DMS153 treated with DMSO at 0.1 percent for 48 hours (cell line): ENCODE data around the gene ADCY2.

ENCODE experiments used
- DNase-seq: peaks from one replicate; lab custom pipeline; 2025; ENCODE audit not compliant: unreplicated experiment; lab: John Stamatoyannopoulos, UW

The ADCY2 gene

DNA sequence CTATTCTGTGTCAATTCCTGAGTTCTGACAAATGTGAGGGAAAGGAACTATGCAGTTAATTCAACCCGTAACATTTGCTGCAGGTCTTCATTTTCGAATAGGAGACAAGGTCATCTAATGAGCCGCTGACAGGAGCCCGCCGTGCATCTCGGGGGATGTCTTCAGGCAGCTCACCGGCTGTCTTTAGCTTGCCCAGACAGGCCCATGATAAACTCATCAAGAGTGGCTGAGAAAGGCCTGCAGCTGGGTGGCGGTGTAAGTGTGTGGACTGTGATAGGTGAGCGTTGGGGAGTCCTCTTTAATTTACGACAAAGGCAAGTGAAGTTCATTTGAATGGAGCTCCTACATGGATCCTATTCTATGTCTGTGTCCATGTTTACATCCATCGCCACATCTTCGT, 190.5 kb downstream of the ADCY2 start:
- no peak for DNase-seq

DNA sequence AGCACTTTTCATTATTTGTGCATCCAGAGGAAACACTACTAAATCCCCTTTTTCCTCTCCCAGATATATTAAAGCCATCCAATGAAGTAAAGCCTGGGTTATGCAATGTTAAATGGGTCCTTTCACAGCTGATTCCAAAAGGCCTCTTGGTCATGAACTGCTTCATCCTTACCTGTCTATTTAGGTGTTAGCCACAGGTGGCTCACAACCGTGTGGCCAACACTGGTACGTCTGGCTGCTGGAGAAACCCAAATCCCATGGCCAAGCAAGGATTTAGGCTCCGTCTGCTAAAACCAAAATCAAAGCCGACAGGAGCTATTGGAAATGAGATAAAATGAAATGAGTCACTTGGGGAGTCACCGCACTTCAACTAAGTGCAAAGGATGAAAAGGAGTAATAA, 193.9 kb downstream of the ADCY2 start:
- DNase-seq: no peak

DNA sequence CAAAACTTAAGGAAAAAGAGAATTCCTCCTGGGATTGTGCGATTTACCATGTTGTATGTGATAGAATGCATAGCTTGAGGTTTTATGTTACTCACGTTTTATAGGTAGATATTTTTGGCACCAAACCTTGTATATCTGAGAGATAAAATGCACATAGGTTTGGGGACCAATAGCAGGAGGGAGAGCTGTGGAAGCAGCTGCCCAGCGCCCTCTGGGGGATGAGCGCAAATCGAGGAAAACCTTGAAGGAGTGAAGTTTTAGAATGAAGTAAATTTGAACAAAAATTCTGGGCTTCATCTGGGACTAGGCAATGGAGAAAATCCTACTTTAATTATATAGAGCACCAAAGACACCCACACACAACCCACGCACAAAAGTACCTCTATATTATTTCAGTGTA, 197.0 kb downstream of the ADCY2 start:
- DNase-seq: no peak

DNA sequence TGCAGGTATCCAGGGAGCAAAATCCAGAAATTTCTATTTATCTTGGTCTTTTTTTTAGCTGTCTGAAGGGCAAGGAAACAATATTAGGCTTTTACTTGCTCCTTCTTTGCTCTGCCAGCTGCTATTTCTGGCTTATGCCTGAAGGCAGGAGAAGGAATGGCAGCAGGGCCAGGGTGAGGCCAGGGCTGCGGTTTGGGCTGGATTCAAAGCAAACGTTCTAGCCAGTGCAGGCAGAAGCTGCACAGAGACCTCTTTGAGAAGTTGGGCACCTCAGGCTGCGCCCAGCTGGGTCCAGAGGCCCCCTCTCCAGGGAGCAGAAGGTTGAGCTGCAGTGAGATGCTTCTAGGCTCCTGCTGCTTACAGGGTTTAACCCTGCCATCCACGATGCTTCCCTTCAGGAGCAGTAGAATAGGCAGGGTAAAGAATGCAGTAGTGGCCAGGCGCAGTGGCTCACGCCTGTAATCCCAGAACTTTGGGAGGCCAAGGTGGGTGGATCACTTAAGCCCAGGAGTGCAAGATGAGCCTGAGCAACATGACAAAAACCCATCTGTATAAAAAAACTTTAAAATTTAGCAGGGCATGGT, 201.2 kb downstream of the ADCY2 start:
- no peak for DNase-seq

DNA sequence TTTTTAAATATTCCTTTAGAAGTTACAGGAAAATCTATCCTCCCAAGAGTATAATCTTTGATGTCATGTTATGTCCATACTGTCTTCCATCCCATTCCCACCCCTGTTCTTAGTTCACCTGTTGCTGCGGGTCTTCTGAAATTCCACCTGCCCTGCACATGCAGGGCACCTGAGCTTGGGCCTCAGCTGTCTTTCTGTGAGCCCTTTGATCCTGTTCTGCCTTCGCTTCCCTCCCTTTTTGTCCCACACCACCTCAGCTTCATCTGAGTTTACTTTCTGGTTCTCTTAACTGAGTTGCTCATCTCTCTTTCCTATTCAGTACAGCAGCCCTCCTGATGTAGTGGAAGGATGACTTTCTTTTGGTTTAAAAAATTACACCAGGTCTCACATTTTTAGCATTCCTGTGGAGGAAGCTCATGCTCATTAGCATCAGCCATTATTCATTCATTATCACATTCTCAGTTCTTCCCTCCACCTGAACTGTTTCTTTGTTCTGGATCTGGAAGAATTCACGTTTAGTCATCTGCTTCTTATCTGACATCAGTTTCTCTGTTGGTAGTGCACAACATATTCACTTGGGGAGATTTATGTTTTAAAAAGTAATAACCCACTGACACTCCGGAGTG, 211.0 kb downstream of the ADCY2 start:
- DNase-seq: no peak

DNA sequence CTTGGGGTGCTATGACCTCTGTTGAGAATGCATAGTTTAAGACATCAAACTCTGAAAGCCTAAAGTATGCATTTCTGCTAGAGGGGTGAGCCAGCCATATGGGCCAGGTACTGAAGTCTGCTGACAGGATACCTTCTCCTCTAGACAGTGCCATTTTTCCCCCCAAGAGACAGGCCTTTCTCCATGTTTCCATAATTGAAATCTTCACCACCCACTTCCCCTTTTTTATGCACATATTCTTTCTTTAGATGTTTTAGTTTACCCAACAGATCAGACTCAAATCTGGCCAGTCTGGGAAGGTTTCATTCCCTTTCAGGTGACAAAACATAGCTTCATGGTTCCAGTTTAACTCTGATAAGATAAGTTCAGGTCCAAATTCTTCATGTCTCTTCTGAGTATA, 212.8 kb downstream of the ADCY2 start:
- no peak for DNase-seq

DNA sequence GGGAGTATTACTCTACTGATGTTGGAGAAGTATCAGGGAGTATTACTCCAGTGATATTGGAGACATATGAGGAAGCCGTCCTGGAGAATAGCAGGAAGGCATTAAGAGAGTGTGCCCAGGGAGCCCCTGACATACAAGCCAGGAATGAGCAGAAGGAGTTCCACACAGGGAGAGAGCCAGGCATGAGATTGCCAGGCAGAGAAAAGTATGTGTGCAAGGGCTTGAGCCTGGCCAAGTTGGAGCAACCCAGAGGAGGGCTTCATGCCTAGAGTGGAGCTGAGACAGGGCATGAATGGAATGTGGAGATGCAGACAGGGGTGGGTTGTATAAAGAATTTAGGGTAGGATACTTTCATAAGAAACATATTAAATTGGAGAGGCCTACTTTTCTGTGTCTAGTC, 213.8 kb downstream of the ADCY2 start:
- DNase-seq: no peak

DNA sequence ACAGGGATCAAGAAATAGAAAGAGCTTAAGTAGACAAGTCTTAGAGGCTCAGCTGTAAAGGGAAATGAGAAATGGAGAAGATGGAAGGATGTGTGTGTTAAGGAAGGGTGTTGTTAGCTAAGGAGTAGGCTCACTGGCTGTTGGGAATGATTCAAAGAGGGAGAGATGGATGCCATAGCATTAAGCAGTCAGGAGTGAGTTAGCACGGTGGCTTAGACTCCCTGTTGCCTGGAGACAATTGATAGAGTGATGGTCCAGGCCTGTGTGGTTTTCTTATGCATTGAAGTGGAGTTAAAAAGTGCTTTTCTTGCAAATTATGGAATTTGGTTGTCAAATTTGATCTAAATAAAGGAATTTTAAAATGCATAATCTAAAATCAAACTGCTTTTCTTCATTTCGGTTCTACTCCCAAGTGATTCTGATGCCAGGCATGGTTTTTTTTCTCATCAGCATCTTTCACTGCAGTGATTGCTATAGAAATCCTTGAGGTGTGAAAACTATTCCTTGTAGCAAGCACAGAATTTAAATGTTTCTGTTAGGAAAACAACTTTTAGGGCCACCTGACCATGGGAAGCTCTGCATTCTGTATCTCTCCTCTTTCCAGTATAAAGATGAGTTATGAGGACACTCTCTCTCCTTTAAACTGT, 214.7 kb downstream of the ADCY2 start:
- no peak for DNase-seq

DNA sequence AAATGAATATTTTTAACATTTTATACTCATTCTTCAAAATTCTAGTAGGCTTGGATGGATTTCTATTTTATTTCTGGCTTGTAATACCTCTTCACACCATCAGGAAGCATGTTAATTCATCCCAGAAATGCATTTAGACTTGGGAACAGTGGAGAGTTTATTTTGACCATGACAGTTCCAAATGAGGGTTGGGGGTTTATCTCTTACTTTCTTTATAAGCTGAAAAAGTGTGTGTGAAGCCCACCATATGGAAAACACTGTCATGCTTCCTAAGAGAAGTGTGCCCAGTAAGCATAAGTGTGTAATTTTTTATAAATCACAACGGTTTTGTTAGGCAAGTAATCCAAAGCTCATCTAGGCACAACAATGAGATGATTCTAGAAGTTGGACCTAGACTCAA, 215.6 kb downstream of the ADCY2 start:
- DNase-seq: no peak

DNA sequence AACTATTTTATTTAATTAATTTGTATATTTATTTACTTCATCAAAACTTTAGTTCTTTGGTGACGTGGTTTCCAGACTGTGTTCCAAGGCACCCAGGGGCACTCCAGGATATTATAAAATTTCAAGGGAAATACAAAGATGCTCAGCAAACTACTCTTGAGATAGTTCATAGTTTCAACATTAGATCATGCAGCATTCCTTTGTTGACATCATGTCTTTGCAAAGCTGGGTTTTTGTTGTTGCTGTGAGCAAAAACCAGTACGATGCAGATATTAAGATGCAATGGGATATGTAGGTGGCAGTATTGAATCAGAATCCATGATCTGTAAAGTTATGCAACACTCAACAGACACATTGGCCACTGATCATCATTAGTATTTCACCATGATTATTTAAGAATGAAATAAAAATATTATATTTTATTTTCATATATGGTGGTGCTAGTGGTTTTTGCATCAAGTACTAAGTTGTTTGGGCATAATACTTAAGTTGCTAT, 219.7 kb downstream of the ADCY2 start:
- DNase-seq: no peak

DNA sequence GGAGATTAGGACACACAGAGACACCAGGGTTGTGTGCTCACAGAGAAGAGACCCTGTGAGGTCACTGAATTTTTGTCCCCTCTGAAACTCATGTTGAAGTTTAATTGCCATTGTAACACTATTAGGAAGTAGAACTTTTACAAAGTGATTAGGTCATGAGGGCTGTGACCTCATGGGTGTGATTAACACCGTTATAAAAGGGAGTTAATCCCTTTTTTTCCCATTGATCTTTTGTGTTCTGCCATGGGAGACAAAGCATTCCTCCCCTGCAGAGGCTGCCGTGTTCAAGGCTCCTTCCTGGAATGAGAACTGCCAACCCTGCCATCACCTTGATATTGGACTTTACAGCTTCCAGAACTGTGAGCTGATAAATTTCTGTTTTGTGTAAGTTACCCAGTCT, 221.0 kb downstream of the ADCY2 start:
- no peak for DNase-seq

DNA sequence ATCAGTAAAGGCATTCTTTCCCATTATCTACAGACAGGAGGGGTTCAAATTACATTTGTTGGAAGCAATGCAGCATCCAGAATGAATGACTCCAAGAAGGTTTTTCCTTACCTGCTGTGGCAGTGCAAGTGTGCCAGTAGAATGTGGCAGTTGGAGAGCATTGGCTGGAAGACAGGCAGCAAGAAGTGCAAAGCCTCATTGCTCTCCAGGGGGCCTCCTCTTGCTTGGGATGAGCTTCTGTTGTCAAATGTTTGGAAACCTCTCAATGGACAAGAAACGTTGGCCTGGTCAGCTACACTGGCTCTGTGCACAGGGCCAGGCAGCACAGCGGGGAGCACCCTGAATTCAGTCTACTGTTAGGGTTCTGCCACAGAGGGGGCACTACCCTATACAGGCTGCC, 226.6 kb downstream of the ADCY2 start:
- no peak for DNase-seq

DNA sequence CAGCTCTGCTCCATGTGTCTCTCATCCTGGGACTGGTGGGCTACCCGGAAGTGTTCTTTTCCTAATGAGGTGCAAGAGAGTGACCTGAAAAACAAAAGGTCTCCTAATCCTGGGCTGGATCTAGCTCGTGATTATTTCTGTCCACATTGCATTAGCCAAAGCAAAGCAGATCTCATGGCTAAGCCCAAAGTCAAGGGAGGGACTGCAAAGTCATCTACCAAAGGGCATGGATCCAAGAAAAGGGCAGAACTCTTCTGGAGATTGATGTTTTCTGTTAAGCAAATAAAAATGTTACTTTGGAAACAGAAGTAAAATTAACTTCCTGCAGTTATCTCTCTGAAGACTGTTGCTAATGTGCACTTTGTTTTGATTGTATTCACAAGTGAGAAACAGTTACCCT, 229.8 kb downstream of the ADCY2 start:
- no peak for DNase-seq

DNA sequence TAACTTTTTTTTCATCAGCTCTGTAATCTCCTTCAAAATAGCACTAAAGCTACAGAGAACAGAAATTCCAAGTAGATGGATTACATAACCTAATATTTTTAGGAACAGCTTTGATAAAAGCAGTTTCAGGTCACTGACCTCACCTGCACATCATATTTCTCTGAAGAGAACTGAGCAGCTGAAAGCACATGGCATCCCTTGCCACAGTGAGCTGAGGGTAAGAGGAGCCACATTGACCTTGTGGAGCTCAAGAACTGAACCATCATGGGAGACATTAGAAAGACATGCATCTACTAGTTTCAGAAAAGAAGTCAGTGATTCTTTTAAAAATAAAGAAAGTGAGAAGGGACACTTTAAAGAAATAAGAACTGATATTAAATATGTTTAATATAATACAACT, 232.3 kb downstream of the ADCY2 start:
- no peak for DNase-seq

DNA sequence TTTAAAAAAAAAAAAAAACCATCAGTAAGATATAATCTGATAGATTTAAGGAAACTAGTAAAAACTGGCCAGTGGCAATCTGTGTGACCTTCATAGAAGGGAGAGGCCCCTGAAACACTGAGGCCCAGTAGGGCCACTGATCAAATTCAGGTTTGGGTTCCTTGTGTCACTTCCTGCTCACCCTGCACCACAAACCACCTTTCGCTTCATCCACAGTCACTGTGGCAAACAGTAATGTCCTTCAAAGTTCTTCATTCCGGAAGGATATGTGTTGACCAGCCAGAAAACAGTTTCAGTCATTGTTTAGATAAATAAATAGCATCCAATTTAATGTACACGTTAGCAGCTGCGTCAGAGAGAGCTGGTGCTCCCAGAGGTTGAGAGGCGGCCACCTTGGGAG, 232.9 kb downstream of the ADCY2 start:
- DNase-seq: no peak

DNA sequence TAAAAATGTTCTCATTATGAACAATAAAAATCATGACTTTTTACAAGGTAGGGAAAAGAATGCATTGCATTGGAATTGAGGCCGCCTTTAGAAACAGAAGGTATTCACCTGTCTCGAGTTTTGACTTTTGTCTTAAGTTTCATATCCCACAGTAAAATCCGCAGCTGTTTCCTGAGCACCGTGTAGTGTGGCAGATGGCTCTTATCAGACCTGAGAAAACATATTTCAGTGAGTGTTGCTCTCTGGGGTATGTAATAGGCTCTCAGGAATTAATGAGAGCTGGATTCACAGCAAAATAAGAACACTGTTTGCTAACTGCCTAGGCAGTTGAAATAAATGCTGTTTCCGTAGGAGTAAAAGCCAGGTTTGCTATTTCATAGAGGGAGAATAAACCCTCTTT, 233.6 kb downstream of the ADCY2 start:
- DNase-seq: peak; percentile 75

DNA sequence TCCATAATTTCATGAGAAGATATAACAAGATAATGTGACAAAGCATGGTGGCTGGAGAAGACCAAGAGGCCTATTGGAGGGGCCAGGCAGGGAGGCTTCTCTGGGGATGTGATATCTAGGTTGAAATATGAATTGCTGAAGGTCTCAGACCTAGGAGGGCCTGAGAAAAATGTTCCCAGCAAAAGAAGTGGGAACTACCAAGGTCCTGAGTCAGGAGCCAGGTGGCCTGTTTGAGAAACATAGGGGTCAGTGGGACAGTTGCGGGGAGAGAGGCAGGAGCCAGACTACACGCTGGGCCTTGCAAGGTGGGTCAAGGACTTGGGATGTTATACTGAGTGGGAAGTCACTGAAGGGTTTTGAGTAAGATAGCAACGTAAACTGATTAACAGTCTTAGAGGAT, 238.9 kb downstream of the ADCY2 start:
- DNase-seq: no peak

DNA sequence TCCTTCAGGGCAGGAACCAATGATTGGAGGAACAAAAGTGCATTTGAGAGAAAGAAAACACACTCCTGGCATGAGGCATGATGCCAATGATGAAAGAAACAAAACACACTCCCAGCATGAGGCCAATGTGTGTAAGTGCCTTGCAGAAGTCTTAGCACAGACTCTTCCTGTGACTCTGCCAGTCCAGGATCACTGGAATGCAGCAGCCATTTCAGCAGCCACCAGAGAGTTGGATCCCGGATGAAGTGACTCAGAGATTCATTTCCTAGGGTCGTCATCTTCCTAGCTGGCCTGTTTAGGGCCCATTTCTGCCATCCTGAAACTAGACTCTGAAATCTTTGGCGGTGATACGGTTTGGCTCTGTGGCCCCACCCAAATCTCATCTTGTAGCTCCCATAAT, 242.5 kb downstream of the ADCY2 start:
- DNase-seq: no peak

DNA sequence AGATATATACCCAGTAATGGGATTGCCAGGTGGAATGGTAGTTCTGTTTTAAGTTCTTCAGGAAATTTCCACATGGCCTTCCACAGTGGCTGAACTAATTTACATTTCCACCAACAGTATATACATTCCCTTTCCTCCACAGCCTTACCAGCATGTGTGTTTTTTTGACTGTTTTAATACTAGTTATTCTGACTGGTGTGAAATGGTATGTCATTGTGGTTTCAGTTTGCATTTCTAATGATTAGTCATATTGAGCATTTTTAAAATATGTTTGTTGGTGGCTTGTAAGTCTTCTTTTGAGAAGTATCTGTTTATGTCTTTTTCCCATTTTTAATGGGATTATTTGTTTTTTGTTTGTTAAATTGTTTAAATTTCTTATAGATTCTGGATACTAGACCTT, 246.1 kb downstream of the ADCY2 start:
- no peak for DNase-seq

DNA sequence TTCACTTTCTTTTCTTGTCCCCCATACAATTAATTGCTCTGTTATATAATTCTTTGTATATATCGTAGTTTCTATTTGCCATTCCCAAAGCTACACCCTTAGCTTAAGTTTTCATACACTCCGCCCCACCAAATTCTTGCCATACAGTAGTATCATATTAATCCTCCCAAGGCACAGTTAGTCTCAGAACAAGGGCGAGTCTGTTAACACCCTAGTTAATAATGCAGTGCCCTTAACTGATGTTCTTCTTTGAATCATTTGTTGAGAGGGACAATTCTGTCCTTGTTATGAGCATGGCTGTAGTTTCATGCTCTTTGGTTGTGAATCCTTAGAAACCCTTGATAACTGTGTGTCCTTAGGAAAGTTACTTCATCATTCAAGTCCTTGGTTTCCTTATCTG, 248.8 kb downstream of the ADCY2 start:
- no peak for DNase-seq

DNA sequence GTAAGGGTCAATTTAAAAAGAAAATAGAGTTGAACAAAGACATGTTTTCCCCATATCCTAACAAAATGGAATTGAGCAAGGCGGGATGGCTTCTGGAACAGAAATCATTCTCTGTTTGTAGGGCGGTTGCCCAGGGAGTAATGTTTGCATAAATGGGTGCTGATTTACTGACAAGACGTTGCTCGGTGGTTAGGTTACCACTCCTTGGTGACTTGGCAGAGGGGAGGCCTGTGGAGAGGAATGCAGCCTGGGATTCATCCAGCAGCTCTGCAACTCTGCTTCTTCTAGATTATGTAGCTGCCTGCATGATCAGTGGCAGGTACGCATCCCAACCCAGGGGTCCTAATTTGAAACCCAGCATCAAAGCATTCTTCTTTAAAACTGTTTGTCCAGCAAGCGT, 254.8 kb downstream of the ADCY2 start:
- DNase-seq: no peak

DNA sequence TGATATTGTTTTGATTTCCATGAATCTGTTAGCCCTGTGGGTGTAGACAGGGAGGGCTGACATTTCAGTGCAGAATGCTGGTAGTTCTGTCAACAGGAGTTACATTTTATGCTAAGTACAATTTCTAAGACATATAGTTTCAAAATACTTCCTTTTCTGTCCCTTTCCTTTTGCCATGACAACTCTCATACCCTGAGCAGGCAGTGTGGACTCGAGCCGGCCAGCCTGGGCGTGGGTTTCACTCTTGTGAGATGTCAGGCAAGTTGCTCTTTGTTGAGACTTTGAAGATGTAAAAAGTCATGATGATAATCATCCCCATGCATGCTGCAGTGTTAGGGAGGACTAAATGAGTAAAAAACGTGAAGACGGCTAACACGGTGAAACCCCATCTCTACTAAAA, 257.1 kb downstream of the ADCY2 start:
- no peak for DNase-seq

DNA sequence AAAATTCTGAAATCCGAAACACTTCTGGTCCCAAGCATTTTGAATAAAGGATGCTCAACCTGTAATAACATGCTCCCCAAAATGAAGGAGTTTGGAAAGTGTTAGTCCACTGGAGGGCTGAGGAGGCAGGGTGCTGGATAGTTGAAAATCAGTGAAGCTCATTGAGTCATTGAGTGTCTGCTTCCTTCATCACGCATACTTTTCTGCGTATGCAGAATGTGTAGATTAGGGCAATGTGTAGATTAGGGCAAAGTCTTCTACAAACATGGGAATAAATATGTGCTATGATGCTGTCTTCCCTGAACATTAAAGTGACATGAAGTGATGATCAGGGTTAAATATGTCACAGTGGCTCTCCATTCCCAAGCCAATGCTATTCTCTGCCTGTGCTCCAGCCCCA, 261.2 kb downstream of the ADCY2 start:
- DNase-seq: no peak
